Panc1 (cell line): ENCODE results near the gene ETFBKMT. TPM values are rescaled to one million over a fixed set of nuclear protein-coding genes. Genes with fewer than 3 reads are reported as not detected.

Experiments used
- ATAC-seq: fragments of 200-7000 bp; cut with Tn5 transposase; 2 replicates; pipeline ENCODE4 v1.9.1; 2020; ENCODE audit warnings: mild to moderate bottlenecking, moderate library complexity
- BruUV-seq: library from RNA; stranded (reverse); fragments of 400-500 nt; replicated peaks from 2 replicates; lab custom pipeline; 2021; lab: Mats Ljungman, UMichigan
- CTCF ChIA-PET: fragments of 300-600 bp; sonication (Branson Sonifier 250); formaldehyde crosslinking; loops from one replicate; lab custom pipeline; 2022; ENCODE audit warnings: antibody characterized with exemption; lab: Charles Lee
- POLR2A ChIA-PET: fragments of 300-600 bp; sonication (Branson Sonifier 250); formaldehyde crosslinking; loops from one replicate; lab custom pipeline; 2022; ENCODE audit warnings: antibody characterized with exemption; lab: Charles Lee
- DNase-seq: peaks from one replicate; pipeline ENCODE4 v3.0.0-alpha.2; 2010; ENCODE audit warnings: low read depth, low spot score
- H3K27ac ChIP-seq: 2 replicates; pipeline ENCODE4 v1.5.1; 2011; ENCODE audit warnings: mild to moderate bottlenecking, low read length, inconsistent platforms
- H3K27me3 ChIP-seq: fragments of 200-500 bp; sonication (Bioruptor generic); 2 replicates; pipeline ENCODE4 v1.6.0; 2014; ENCODE audit warnings: low read length, inconsistent platforms; ENCODE audit not compliant: control insufficient read depth, insufficient read depth
- H3K36me3 ChIP-seq: fragments of 200-500 bp; sonication (Bioruptor generic); 2 replicates; pipeline ENCODE4 v1.5.1; 2014; ENCODE audit warnings: inconsistent platforms, mild to moderate bottlenecking, low read length, moderate library complexity; ENCODE audit not compliant: control insufficient read depth, insufficient read depth
- H3K4me1 ChIP-seq: 2 replicates; pipeline ENCODE4 v1.5.1; 2011; ENCODE audit warnings: inconsistent platforms, mild to moderate bottlenecking, low read length, moderate library complexity; ENCODE audit not compliant: control insufficient read depth, insufficient read depth
- H3K4me3 ChIP-seq, 2 experiments: 2 replicates each; pipeline ENCODE4 v1.5.1; 2011 to 2012; ENCODE audit warnings: low read depth in 2 of 2, low read length in 2 of 2, mild to moderate bottlenecking in 2 of 2, inconsistent platforms in 1 of 2, moderate library complexity in 1 of 2
- H3K9me3 ChIP-seq: fragments of 200-500 bp; sonication (Bioruptor generic); 2 replicates; pipeline ENCODE4 v1.5.1; 2014; ENCODE audit warnings: low read depth, mild to moderate bottlenecking, inconsistent platforms, low read length, moderate library complexity; ENCODE audit not compliant: control insufficient read depth, insufficient read depth
- CTCF ChIP-seq: fragments of 450-650 bp; IDR thresholded peaks from 2 replicates; pipeline ENCODE4 v1.5.1; 2017; ENCODE audit warnings: mild to moderate bottlenecking
- POLR2AphosphoS5 ChIP-seq: IDR thresholded peaks from 2 replicates; pipeline ENCODE4 v1.6.1; 2012; ENCODE audit warnings: mild to moderate bottlenecking, low read depth, low read length, moderate library complexity
- REST ChIP-seq, 2 experiments: IDR thresholded peaks; 2 replicates each; pipeline ENCODE4 v1.6.1; 2011 to 2012; ENCODE audit warnings: low read depth in 2 of 2, control low read depth in 1 of 2, low read length in 1 of 2, mild to moderate bottlenecking in 1 of 2, moderate library complexity in 1 of 2; ENCODE audit not compliant: insufficient read depth in 1 of 2
- SIN3A ChIP-seq: IDR thresholded peaks from 2 replicates; pipeline ENCODE4 v1.6.1; 2012; ENCODE audit warnings: low read depth, mild to moderate bottlenecking, low read length, moderate library complexity, borderline replicate concordance; ENCODE audit not compliant: insufficient read depth
- TCF7L2 ChIP-seq: IDR thresholded peaks from 2 replicates; pipeline ENCODE4 v1.6.1; 2011; ENCODE audit warnings: mild to moderate bottlenecking, low read depth, low read length, inconsistent platforms
- in situ Hi-C: cut with HindIII; loops from 2 replicates; pipeline ENCODE4 v1.10.0; 2016; ENCODE audit warnings: low sequenced_read_pairs, low pct_unique_long_range_greater_than_20kb
- intact Hi-C: fragments of 100-400 bp; cut with micrococcal nuclease; formaldehyde crosslinking; loops from one replicate; pipeline ENCODE4 v1.10.0; 2022; ENCODE audit not compliant: unreplicated experiment
- total RNA-seq: library from RNA; stranded (reverse); gene quantifications from one replicate; pipeline ENCODE4 v1.2.1, GENCODE V29; 2021; ENCODE audit not compliant: unreplicated experiment

Gene ETFBKMT
- total RNA-seq, 1 experiment from 2014 or later: 1.5 TPM

GRCh38 chr12:31650918-31651317 lies 8.6 kb upstream of the ETFBKMT start:
- Histone ChIP-seq H3K4me3 (peak overlapping the region in 1 of 2 experiments; percentile 27; a peak in 1 of 4 replicates), H3K36me3 (no peaks in the 10 kb centered on the region), H3K27me3 (no peaks in the 10 kb centered on the region), H3K27ac (no peak overlapping the region), H3K4me1 (0 out of 2 replicates have a peak, but pooled peaks cover 3% of the 10 kb centered on the region), H3K9me3 (no peaks in the 10 kb centered on the region)
- ChIA-PET POLR2A (interaction anchor here (0.7 kb wide), 1 partner anchor 248 kb away, joined by 5 read pairs; no protein-coding TSS in a partner anchor), CTCF (no interaction called here)
- in situ Hi-C loops: no loop called here
- intact Hi-C loops: loop anchor here (10.0 kb wide), 1 partner anchor 1024 kb away; the partner anchor contains the start of gene DNM1L
- no peak for ATAC-seq
- DNase-seq: no peak
- BruUV-seq: no TSS peak
- TF ChIP-seq REST (IDR thresholded peaks at IDR 0.05; ENCODE audit: insufficient read depth in 1 of 2, low read depth in 2 of 2, low read length in 1 of 2): no peak
- TF ChIP-seq CTCF: no peak
- no peak for TF ChIP-seq TCF7L2
- no peak for TF ChIP-seq POLR2AphosphoS5
- no peak for TF ChIP-seq SIN3A

GRCh38 chr12:31651893-31652521 lies 7.5 kb upstream of the ETFBKMT start:
- POLR2A ChIA-PET: no interaction called here
- peak overlapping the region; percentile 72; the same call in 1 of the 2 replicates for H3K27ac ChIP-seq
- intact Hi-C loops: loop anchor here (2.0 to 10.0 kb wide), 2 partner anchors 661 to 1023 kb away; partner anchors contain the start of gene DNM1L
- peak overlapping the region in 1 of 2 experiments; percentile 27; a peak in 1 of 4 replicates for H3K4me3 ChIP-seq
- H3K9me3 ChIP-seq: no peaks in the 10 kb centered on the region
- DNase-seq (no peak), ATAC-seq (no peak)
- 0 out of 2 replicates have a peak, but pooled peaks cover 3% of the 10 kb centered on the region for H3K4me1 ChIP-seq
- in situ Hi-C loops: no loop called here
- H3K27me3 ChIP-seq: no peaks in the 10 kb centered on the region
- no TSS peak for BruUV-seq
- TF ChIP-seq SIN3A (no peak), POLR2AphosphoS5 (no peak), CTCF (no peak), REST (IDR thresholded peaks at IDR 0.05; ENCODE audit: insufficient read depth in 1 of 2, low read depth in 2 of 2, low read length in 1 of 2) (no peak), TCF7L2 (no peak)
- no peaks in the 10 kb centered on the region for H3K36me3 ChIP-seq
- CTCF ChIA-PET: interaction anchor here (0.6 to 2.2 kb wide), 5 partner anchors 11 to 660 kb away, joined by 3 to 26 read pairs (median 10); no protein-coding TSS in a partner anchor
